Muscle layer of colon (tissue), 2 donors: ENCODE results near the gene SELE.

Experiments
- H3K27ac ChIP-seq: one replicate; pipeline ENCODE4 v1.7.0; 2013; ENCODE audit warnings: low read depth, mild to moderate bottlenecking, low read length, moderate library complexity
- H3K27me3 ChIP-seq, 2 donors: one replicate each; pipeline ENCODE4 v1.7.0; 2013; ENCODE audit warnings: low read length in 2 of 2, mild to moderate bottlenecking in 2 of 2; ENCODE audit not compliant: insufficient read depth in 2 of 2, control insufficient read depth in 1 of 2
- H3K36me3 ChIP-seq: one replicate; pipeline ENCODE4 v1.7.0; 2013; ENCODE audit warnings: mild to moderate bottlenecking, low read length; ENCODE audit not compliant: insufficient read depth
- H3K4me1 ChIP-seq: one replicate; pipeline ENCODE4 v1.7.0; 2013; ENCODE audit warnings: mild to moderate bottlenecking, low read length; ENCODE audit not compliant: insufficient read depth
- H3K4me3 ChIP-seq, 2 donors: one replicate each; pipeline ENCODE4 v1.7.0; 2013; ENCODE audit warnings: low read length in 2 of 2, low read depth in 1 of 2, mild to moderate bottlenecking in 1 of 2, moderate library complexity in 1 of 2
- H3K9ac ChIP-seq: one replicate; pipeline ENCODE4 v1.7.0; 2013; ENCODE audit warnings: low read length
- H3K9me3 ChIP-seq: one replicate; pipeline ENCODE4 v1.7.0; 2013; ENCODE audit warnings: mild to moderate bottlenecking, low read length
- donor health status: abdominal sarcoma.
- donor health status: Adenocarcinoma of cecum.

The SELE gene, protein sequence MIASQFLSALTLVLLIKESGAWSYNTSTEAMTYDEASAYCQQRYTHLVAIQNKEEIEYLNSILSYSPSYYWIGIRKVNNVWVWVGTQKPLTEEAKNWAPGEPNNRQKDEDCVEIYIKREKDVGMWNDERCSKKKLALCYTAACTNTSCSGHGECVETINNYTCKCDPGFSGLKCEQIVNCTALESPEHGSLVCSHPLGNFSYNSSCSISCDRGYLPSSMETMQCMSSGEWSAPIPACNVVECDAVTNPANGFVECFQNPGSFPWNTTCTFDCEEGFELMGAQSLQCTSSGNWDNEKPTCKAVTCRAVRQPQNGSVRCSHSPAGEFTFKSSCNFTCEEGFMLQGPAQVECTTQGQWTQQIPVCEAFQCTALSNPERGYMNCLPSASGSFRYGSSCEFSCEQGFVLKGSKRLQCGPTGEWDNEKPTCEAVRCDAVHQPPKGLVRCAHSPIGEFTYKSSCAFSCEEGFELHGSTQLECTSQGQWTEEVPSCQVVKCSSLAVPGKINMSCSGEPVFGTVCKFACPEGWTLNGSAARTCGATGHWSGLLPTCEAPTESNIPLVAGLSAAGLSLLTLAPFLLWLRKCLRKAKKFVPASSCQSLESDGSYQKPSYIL

DNA sequence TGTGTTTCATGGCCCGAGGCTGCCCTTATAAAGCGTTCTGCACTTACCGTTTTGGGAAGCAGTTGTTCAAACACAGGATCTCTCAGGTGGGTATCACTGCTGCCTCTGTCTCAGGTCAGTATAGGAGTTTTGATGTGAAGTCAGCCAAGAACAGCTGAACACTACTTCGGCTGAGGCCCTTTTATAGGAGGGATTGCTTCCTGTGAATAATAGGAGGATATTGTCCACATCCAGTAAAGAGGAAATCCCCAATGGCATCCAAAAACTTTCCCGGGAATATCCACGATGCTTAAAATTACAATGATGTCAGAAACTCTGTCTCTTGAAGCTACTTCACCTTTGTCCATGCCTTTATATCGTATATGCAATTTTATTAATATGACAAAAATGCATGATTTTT is at the start of gene SELE:
Gene SELE (minus strand): TSS at position 156 of the 400 bp plus-strand sequence. CDS start 467 bp downstream, outside the sequence.
- Histone ChIP-seq H3K36me3 (no peaks in the 10 kb centered on the region), H3K4me1 (no peaks in the 10 kb centered on the region), H3K9me3 (no peaks in the 10 kb centered on the region), H3K4me3 (no peak within 1 kb of the TSS), H3K27me3 (no peaks in the 10 kb centered on the region), H3K27ac (no peak within 1 kb of the TSS), H3K9ac (no peak within 1 kb of the TSS)

DNA sequence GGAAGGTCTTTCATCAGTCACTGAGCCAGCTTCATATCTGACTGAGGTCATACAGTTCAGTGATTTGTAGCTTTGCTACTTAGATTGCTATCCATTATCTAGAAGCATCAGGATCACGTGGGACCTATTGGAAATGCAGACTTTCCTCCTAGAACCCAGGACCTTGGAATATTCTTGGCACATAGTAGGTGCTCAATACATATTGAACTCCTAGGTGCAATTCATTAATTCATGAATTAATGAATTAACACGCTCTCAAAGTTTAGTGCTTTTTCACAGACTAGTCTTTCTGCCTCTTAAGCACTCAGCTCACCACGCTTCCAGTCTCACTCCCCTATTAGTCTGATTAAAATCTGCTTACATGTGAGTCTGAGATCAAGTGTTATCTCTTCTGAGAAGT is 48.7 kb upstream of the SELE start:
- no peaks in the 10 kb centered on the region for H3K4me1 ChIP-seq
- H3K9me3 ChIP-seq, result no peaks in the 10 kb centered on the region
- H3K9ac ChIP-seq, result no peak overlapping the region
- H3K27ac ChIP-seq, result no peak overlapping the region
- no peak overlapping the region for H3K4me3 ChIP-seq
- no peaks in the 10 kb centered on the region for H3K36me3 ChIP-seq
- peaks cover 0 to 6% of the 10 kb centered on the region in 2 donors for H3K27me3 ChIP-seq

DNA sequence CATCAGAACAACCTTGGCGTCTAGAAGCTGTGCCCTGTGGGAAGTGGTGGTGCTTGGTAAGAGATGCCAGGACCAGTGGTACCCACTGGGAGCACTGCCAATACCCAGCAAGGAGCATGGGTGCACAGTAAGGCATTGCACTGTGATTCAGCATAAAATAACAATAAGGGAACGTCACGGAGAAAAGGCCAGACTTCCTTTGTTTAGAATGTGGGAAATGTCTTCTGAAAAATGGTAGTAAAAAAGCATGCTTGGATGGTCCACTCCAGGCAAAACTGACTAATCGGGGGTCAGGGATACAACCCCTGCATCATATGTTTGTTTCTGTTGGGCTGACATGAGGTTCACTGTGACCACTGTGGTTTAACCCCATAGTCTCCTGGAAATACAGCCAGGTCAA is 46.1 kb upstream of the SELE start:
- no peak overlapping the region for H3K27ac ChIP-seq

DNA sequence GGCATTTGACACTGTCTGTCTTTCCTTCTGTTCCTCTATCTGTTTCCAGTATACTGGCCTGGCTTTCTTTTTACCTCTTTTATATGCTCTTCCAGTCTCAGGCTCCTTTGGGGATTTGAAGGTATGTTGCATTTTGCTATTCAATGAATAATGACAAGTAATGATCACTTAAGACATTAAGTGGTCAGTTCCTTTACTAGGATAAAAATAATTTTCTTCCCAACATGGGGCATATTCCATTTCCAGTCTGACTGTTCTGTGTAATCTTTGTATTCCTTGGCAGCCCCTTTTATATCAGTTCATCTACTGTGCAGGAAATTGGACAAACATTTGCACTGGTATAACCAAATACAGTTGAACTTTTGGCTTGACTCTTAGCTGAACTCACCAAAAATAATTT is 45.3 kb upstream of the SELE start:
- H3K27ac ChIP-seq, result no peak overlapping the region
- no peak overlapping the region for H3K4me3 ChIP-seq
- H3K27me3 ChIP-seq, result no peaks in the 10 kb centered on the region
- no peaks in the 10 kb centered on the region for H3K36me3 ChIP-seq
- no peaks in the 10 kb centered on the region for H3K4me1 ChIP-seq
- H3K9me3 ChIP-seq, result no peaks in the 10 kb centered on the region
- H3K9ac ChIP-seq, result no peak overlapping the region

More for the DNA sequence above, 46.1 kb upstream of the SELE start:
- Histone ChIP-seq H3K36me3 (no peaks in the 10 kb centered on the region), H3K4me1 (no peaks in the 10 kb centered on the region), H3K9me3 (no peaks in the 10 kb centered on the region), H3K9ac (no peak overlapping the region), H3K27me3 (peaks cover 0 to 1% of the 10 kb centered on the region in 2 donors), H3K4me3 (no peak overlapping the region)

DNA sequence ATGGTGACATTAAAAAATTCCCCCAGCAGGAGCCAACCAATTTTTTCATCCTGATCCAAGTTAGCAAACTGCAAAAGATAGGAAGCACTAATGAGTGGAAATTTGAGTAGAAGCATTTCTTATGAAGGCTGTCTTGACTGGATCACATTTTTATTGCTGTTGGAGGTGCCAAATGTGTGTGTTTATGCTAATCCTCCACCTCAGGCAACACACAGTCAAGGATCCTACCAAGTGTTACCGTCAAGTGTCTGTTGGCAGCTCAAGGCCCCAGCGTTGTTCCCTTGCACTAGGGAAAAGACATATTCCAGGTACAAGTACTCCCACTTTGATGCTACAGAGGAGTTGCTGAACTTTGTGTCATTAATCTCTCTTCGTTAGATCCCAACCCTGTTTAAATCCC is 42.6 kb upstream of the SELE start:
- Histone ChIP-seq H3K4me1 (no peaks in the 10 kb centered on the region), H3K27me3 (no peaks in the 10 kb centered on the region), H3K4me3 (no peak overlapping the region), H3K36me3 (no peaks in the 10 kb centered on the region), H3K9me3 (no peaks in the 10 kb centered on the region), H3K9ac (no peak overlapping the region), H3K27ac (no peak overlapping the region)

- no peaks in the 10 kb centered on the region for H3K36me3 ChIP-seq
- H3K9ac ChIP-seq, result no peak overlapping the region
- H3K9me3 ChIP-seq, result no peaks in the 10 kb centered on the region
- H3K27ac ChIP-seq, result no peak overlapping the region
- no peak overlapping the region for H3K4me3 ChIP-seq
- H3K27me3 ChIP-seq, result no peaks in the 10 kb centered on the region
- H3K4me1 ChIP-seq, result no peaks in the 10 kb centered on the region
Observed at GRCh38 chr1:169768161-169768560, 34.3 kb upstream of the SELE start.

DNA sequence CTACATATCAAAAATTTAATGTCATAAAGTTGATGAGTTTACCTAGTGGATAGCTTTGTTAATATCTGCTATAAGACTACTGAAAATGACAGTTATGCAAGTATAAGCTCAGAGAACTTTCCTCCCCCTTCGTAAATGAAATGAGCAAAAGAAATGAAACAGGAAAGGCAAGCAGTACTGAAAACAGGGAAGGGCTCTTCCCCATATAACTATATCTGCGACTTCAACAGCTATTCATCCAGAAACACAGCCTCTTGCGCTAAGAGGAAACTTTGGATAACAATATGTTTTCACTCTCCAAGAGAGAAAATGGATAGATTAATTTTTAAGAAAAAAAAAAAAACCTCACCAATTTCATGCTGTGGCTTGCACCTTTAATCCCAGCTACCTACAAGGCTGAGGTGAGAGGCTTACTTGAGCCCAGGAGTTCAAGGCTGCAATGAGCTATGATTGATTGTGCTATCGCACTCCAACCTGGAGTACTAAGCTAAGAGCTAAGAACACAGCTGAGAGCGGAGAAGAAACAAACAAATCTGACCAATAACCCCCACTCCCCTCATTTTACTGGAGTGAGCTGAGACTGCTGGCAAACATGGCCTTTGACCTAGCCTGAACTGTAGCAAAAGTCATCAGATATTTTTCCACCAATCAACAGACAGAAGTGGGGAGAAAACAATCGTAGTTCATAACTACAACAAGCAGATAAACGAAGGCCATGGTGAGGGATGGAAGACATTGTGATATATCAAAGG is 31.9 kb upstream of the SELE start:
- no peak overlapping the region for H3K9ac ChIP-seq
- no peaks in the 10 kb centered on the region for H3K27me3 ChIP-seq
- no peaks in the 10 kb centered on the region for H3K36me3 ChIP-seq
- H3K27ac ChIP-seq, result no peak overlapping the region
- H3K4me3 ChIP-seq, result no peak overlapping the region
- no peaks in the 10 kb centered on the region for H3K4me1 ChIP-seq
- no peaks in the 10 kb centered on the region for H3K9me3 ChIP-seq

DNA sequence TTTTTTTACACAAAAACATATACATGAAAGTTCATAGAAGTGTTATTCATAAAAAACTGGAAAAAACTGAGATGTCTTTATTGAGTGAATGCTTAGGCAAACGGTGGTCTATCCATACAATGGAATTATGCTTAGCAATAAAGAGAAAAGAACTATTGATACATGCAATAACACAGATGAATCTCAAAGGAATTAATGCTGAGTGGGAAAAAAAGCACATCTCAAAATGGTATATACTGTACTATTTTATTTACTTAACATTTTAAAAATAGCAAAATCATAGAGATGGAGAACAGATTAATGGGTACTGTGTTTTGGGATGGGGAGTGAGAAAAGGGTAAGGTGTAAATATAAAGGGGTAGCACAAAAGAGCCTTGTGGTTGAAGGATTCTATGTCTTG is 31.0 kb upstream of the SELE start:
- Histone ChIP-seq H3K4me1 (no peaks in the 10 kb centered on the region), H3K9ac (no peak overlapping the region), H3K36me3 (no peaks in the 10 kb centered on the region), H3K4me3 (no peak overlapping the region), H3K27me3 (no peaks in the 10 kb centered on the region), H3K9me3 (no peaks in the 10 kb centered on the region), H3K27ac (no peak overlapping the region)

- Histone ChIP-seq H3K36me3 (no peaks in the 10 kb centered on the region), H3K4me3 (no peak overlapping the region), H3K27me3 (no peaks in the 10 kb centered on the region), H3K9ac (no peak overlapping the region), H3K27ac (no peak overlapping the region), H3K4me1 (no peaks in the 10 kb centered on the region), H3K9me3 (no peaks in the 10 kb centered on the region)
Observed at GRCh38 chr1:169762699-169763098, 28.8 kb upstream of the SELE start.

- H3K4me3 ChIP-seq, result no peak overlapping the region
- no peak overlapping the region for H3K9ac ChIP-seq
- no peaks in the 10 kb centered on the region for H3K9me3 ChIP-seq
- no peak overlapping the region for H3K27ac ChIP-seq
- H3K4me1 ChIP-seq, result no peaks in the 10 kb centered on the region
- no peaks in the 10 kb centered on the region for H3K36me3 ChIP-seq
- no peaks in the 10 kb centered on the region for H3K27me3 ChIP-seq
Observed at GRCh38 chr1:169759038-169759437, 25.2 kb upstream of the SELE start.

GRCh38 chr1:169753549-169753948 is 19.7 kb upstream of the SELE start:
- Histone ChIP-seq H3K9me3 (no peaks in the 10 kb centered on the region), H3K9ac (no peak overlapping the region), H3K36me3 (no peaks in the 10 kb centered on the region), H3K27ac (no peak overlapping the region), H3K4me1 (no peaks in the 10 kb centered on the region), H3K4me3 (no peak overlapping the region), H3K27me3 (no peaks in the 10 kb centered on the region)
